HepG2 (cell line): ENCODE results near the gene EPM2A. TPM values are rescaled to one million over a fixed set of nuclear protein-coding genes. Genes with fewer than 3 reads are reported as not detected.

Experiments used
- BCL6 ChIP-seq: IDR thresholded peaks from 2 replicates; pipeline ENCODE4 v1.6.1; 2016; ENCODE audit warnings: missing genetic modification reagents, missing compliant biosample characterization
- DR1 ChIP-seq: sonication (generic); formaldehyde crosslinking; IDR thresholded peaks from 2 replicates; pipeline ENCODE4 v1.8.0; 2021; ENCODE audit warnings: mild to moderate bottlenecking, missing genetic modification reagents, inconsistent platforms
- EP300 ChIP-seq, 3 experiments: sonication (generic) in 1 of 3; formaldehyde crosslinking in 1 of 3; IDR thresholded peaks; 2 replicates each; pipeline versions ENCODE4 v1.5.1 to v1.6.1; 2011 to 2020; ENCODE audit warnings: low read depth in 2 of 3, low read length in 2 of 3, borderline replicate concordance in 1 of 3, improper control_type of control experiment in 1 of 3, mild to moderate bottlenecking in 1 of 3, missing genetic modification reagents in 1 of 3, moderate library complexity in 1 of 3
- FOXP4 ChIP-seq: sonication (generic); formaldehyde crosslinking; IDR thresholded peaks from 2 replicates; pipeline ENCODE4 v1.4.0; 2020; ENCODE audit warnings: missing genetic modification reagents
- GATAD2A ChIP-seq: IDR thresholded peaks from 2 replicates; pipeline ENCODE4 v1.6.1; 2016
- IRX3 ChIP-seq: sonication (generic); formaldehyde crosslinking; IDR thresholded peaks from 2 replicates; pipeline ENCODE4 v1.8.1; 2023; ENCODE audit warnings: mild to moderate bottlenecking, low read depth, missing genetic modification reagents, borderline replicate concordance
- KDM1A ChIP-seq: IDR thresholded peaks from 2 replicates; pipeline ENCODE4 v1.6.1; 2016; ENCODE audit warnings: missing compliant biosample characterization
- NR1H2 ChIP-seq: sonication (generic); formaldehyde crosslinking; IDR thresholded peaks from 2 replicates; pipeline ENCODE4 v1.8.1; 2022; ENCODE audit warnings: low read depth, missing genetic modification reagents, borderline replicate concordance
- PTBP1 ChIP-seq: fragments of 200-400 bp; formaldehyde crosslinking; IDR thresholded peaks from 2 replicates; pipeline ENCODE4 v1.6.1; 2018; ENCODE audit warnings: low read length, low read depth; ENCODE audit not compliant: poor library complexity, severe bottlenecking
- TP53 ChIP-seq: sonication (generic); formaldehyde crosslinking; conservative IDR thresholded peaks from 2 replicates; pipeline ENCODE4 v1.4.0; 2020; ENCODE audit warnings: missing genetic modification reagents
- ZBTB34 ChIP-seq: sonication (generic); formaldehyde crosslinking; IDR thresholded peaks from 2 replicates; pipeline ENCODE4 v1.8.0; 2022; ENCODE audit warnings: mild to moderate bottlenecking, missing genetic modification reagents
- ZFP90 ChIP-seq: sonication (generic); formaldehyde crosslinking; IDR thresholded peaks from 2 replicates; pipeline ENCODE4 v1.8.0; 2022; ENCODE audit warnings: missing genetic modification reagents, mild to moderate bottlenecking, inconsistent platforms, borderline replicate concordance
- ZFP91 ChIP-seq: sonication (generic); formaldehyde crosslinking; IDR thresholded peaks from 2 replicates; pipeline ENCODE4 v1.9.0; 2022; ENCODE audit warnings: missing genetic modification reagents, mild to moderate bottlenecking, borderline replicate concordance
- ZNF292 ChIP-seq: sonication (generic); formaldehyde crosslinking; IDR thresholded peaks from 2 replicates; pipeline ENCODE4 v1.8.1; 2022; ENCODE audit warnings: mild to moderate bottlenecking, low read depth, missing genetic modification reagents, borderline replicate concordance
- ZNF30 ChIP-seq: sonication (generic); formaldehyde crosslinking; IDR thresholded peaks from 2 replicates; pipeline ENCODE4 v1.5.0; 2020; ENCODE audit warnings: mild to moderate bottlenecking, missing genetic modification reagents
- ZNF354B ChIP-seq: sonication (generic); formaldehyde crosslinking; IDR thresholded peaks from 2 replicates; pipeline ENCODE4 v1.8.0; 2022; ENCODE audit warnings: mild to moderate bottlenecking, missing genetic modification reagents
- ZNF496 ChIP-seq: sonication (generic); formaldehyde crosslinking; IDR thresholded peaks from 2 replicates; pipeline ENCODE4 v1.8.1; 2023; ENCODE audit warnings: mild to moderate bottlenecking, moderate library complexity, missing genetic modification reagents; ENCODE audit not compliant: insufficient replicate concordance
- ZNF788 ChIP-seq: sonication (generic); formaldehyde crosslinking; IDR thresholded peaks from 2 replicates; pipeline ENCODE4 v1.5.0; 2020; ENCODE audit warnings: mild to moderate bottlenecking, missing genetic modification reagents, borderline replicate concordance
- polyA plus RNA-seq, 8 experiments: library from polyadenylated mRNA; depleted of rRNA in 3 of 8; stranded (reverse) in 7 of 8; unstranded in 1 of 8; fragments of >200 nt; fragmentation: Illumina TruSeq in 4 of 8; extraction: Trizol in 4 of 8; gene quantifications; 2 replicates each; pipeline versions ENCODE4 v1.2.1 to v1.2.3, GENCODE V29; 2011 to 2016; ENCODE audit warnings: low read depth in 4 of 8, missing spikeins in 1 of 8, mixed read lengths in 1 of 8; ENCODE audit not compliant: insufficient read depth in 1 of 8
- total RNA-seq, 5 experiments: library from RNA; depleted of rRNA; stranded (reverse); fragments of >200 nt; fragmentation: Illumina TruSeq; extraction: Trizol; gene quantifications; 2 replicates each; pipeline ENCODE4 v1.2.3, GENCODE V29; 2016; ENCODE audit warnings: low read depth in 1 of 5
- TF ChIP-seq, protein P1 (sequence below): sonication (generic); formaldehyde crosslinking; IDR thresholded peaks from 2 replicates; pipeline ENCODE4 v1.4.0; 2020; ENCODE audit warnings: missing genetic modification reagents

The EPM2A gene
- total and polyA plus RNA-seq, 2 of the 13 experiments (the other 11 are each of a cell fraction or from before 2014, with no cell fraction given): 4.6 to 9.2 TPM

GRCh38 chr6:145734486-145735355, 599 bp downstream of the EPM2A start (continued):
- TF ChIP-seq ZFP91 (CRISPR knock-in tag): peak; percentile 64
- no peak for TF ChIP-seq ZBTB34
- TF ChIP-seq ZFP90 (CRISPR knock-in tag): peak; percentile 86; the same call in 1 of the 2 replicates
- no peak for TF ChIP-seq NR1H2 (CRISPR knock-in tag)
- peak; percentile 42 to 50; a peak in 1 of 4 replicates for TF ChIP-seq EP300 (IDR thresholded peaks at IDR 0.05; ENCODE audit: low read depth in 2 of 2, low read length in 2 of 2)
- peak; percentile 64; the same call in 1 of the 2 replicates for TF ChIP-seq EP300 (CRISPR knock-in tag; IDR thresholded peaks at IDR 0.05; ENCODE audit: borderline replicate concordance)
- no peak for TF ChIP-seq ZNF30 (CRISPR knock-in tag)
- TF ChIP-seq ZNF354B: no peak
- no peak for TF ChIP-seq ZNF496
- peak; percentile 39 for TF ChIP-seq BCL6 (CRISPR knock-in tag)
- 0 out of 2 replicates have a peak, but pooled peaks have one; percentile 24 for TF ChIP-seq TP53 (CRISPR knock-in tag)
- TF ChIP-seq, protein P1, sequence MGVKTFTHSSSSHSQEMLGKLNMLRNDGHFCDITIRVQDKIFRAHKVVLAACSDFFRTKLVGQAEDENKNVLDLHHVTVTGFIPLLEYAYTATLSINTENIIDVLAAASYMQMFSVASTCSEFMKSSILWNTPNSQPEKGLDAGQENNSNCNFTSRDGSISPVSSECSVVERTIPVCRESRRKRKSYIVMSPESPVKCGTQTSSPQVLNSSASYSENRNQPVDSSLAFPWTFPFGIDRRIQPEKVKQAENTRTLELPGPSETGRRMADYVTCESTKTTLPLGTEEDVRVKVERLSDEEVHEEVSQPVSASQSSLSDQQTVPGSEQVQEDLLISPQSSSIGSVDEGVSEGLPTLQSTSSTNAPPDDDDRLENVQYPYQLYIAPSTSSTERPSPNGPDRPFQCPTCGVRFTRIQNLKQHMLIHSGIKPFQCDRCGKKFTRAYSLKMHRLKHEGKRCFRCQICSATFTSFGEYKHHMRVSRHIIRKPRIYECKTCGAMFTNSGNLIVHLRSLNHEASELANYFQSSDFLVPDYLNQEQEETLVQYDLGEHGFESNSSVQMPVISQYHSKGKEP (CRISPR knock-in tag): peak; percentile 23; the same call in 1 of the 2 replicates
- TF ChIP-seq DR1 (CRISPR knock-in tag): peak; percentile 53
- no peak for TF ChIP-seq KDM1A (CRISPR knock-in tag)
- peak; percentile 95 for TF ChIP-seq ZNF788 (CRISPR knock-in tag)
- peak; percentile 73; the same call in 1 of the 2 replicates for TF ChIP-seq IRX3 (CRISPR knock-in tag)
- TF ChIP-seq GATAD2A: peak; percentile 84
- no peak for TF ChIP-seq PTBP1
- no peak; the same call in 1 of the 2 replicates for TF ChIP-seq FOXP4 (CRISPR knock-in tag)
- TF ChIP-seq ZNF292: peak; percentile 97
